Adipose tissue (tissue), 3 donors: ENCODE measurements around the gene OR2A1. TPM values are rescaled to one million over a fixed set of nuclear protein-coding genes. Genes with fewer than 3 reads are reported as not detected.

Experiments used
- polyA plus RNA-seq, 3 donors: library from polyadenylated mRNA; stranded (reverse); fragments of 200-250 nt; gene quantifications; one replicate each; pipeline ENCODE4 v1.2.3, GENCODE V29; 2013
- donor health status: healthy with polysubstance abuse.
- donor health status: Bipolar disorder and iron deficiency.
- donor health status: healthy.

OR2A1 gene
- polyA plus RNA-seq, 3 donors = 0.05 to 0.07 TPM; not detected in 1

Other genes starting within 250 kb of the OR2A1 start
- not detected for gene OR2A25, start 242.6 kb upstream of the OR2A1 start, polyA plus RNA-seq
- gene OR2A12, start 226.1 kb upstream of the OR2A1 start, polyA plus RNA-seq = not detected
- not detected for gene OR2A2, start 202.8 kb upstream of the OR2A1 start, polyA plus RNA-seq
- not detected for gene OR2A14, start 189.2 kb upstream of the OR2A1 start, polyA plus RNA-seq
- under 1 TPM in 2 of 3 donors, not detected in 1; 0.29 to 0.67 TPM for gene CTAGE4, start 129.0 kb upstream of the OR2A1 start, polyA plus RNA-seq
- gene ARHGEF35, start 116.6 kb upstream of the OR2A1 start, polyA plus RNA-seq = 1 to 10 TPM; 3.7 to 6.5 (median 4.4) TPM
- under 1 TPM in 1 of 3 donors, not detected in 2; 0.42 TPM for gene OR2A42, start 72.8 kb upstream of the OR2A1 start, polyA plus RNA-seq
- gene OR2A7, start 47.6 kb upstream of the OR2A1 start, polyA plus RNA-seq = 1 to 10 TPM in 2 of 3 donors, under 1 TPM in 1; 0.67 to 2.4 (median 1.2) TPM
- gene CTAGE8, start 43.1 kb upstream of the OR2A1 start, polyA plus RNA-seq = 1 to 10 TPM in 1 of 3 donors, under 1 TPM in 1, not detected in 1; 0.95 to 1.0 TPM
- gene ARHGEF5, start 43.0 kb downstream of the OR2A1 start, polyA plus RNA-seq = 1 to 10 TPM; 4.6 to 10.0 (median 4.7) TPM
- gene NOBOX, start 91.3 kb downstream of the OR2A1 start, polyA plus RNA-seq = not detected